ENCODE results near the gene TPH2.

DNA sequence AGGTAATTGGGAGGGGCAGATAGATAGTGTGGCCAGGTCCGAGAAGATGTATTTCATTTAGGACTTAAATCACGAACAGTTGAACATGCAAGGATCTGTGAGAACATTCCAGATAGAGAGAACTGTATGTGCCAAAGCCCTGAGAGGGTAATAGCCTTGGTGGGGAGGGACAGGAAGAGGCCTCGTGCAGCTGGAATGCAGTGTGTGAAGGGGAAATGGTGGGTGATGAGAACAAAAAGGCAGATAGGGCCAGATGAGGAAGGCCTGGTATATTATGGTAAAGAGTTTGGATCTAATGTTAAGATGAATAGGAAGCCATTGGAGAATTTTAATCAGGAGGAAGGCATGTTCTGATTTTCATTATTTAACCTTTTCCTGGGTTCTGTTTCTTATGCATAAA is 136.3 kb downstream of the TPH2 start:
- TF ChIP-seq YY1 (IDR thresholded peaks at IDR 0.05; ENCODE audit: insufficient read depth, insufficient read length) (no peak), SUZ12 (IDR thresholded peaks at IDR 0.05; ENCODE audit: extremely low read depth, insufficient read depth, insufficient read length) (no peak), ZNF274 (IDR thresholded peaks at IDR 0.05; ENCODE audit: low read depth, low read length) (no peak)
